GM12878 (cell line): ENCODE data around the gene CORO2B. TPM values are rescaled to one million over a fixed set of nuclear protein-coding genes. Genes with fewer than 3 reads are reported as not detected.

Source experiments
- ATAC-seq: fragments of 200-7000 bp; cut with Tn5 transposase; 3 replicates; pipeline ENCODE4 v1.9.1; 2020; ENCODE audit warnings: mild to moderate bottlenecking, moderate library complexity
- BruUV-seq: library from RNA; stranded (reverse); fragments of 400-500 nt; replicated peaks from 2 replicates; lab custom pipeline; 2021; lab: Mats Ljungman, UMichigan
- CTCF ChIA-PET: fragments of 300-600 bp; sonication (Branson Sonifier 250); formaldehyde crosslinking; extraction: SDS; loops from one replicate; lab custom pipeline; 2021; ENCODE audit warnings: inconsistent platforms; lab: Yijun Ruan, JAX
- POLR2A ChIA-PET: fragments of 350-600 bp; formaldehyde crosslinking; extraction: SDS; loops from one replicate; lab custom pipeline; 2021; ENCODE audit warnings: inconsistent platforms; lab: Charles Lee
- RAD21 ChIA-PET: fragments of 300-600 bp; sonication (Branson Sonifier 250); formaldehyde crosslinking; loops from one replicate; lab custom pipeline; 2023; ENCODE audit warnings: antibody characterized with exemption; ENCODE audit not compliant: unreplicated experiment; lab: Charles Lee
- SMC1A ChIA-PET: fragments of 300-600 bp; sonication (Branson Sonifier 250); formaldehyde crosslinking; loops from one replicate; lab custom pipeline; 2023; ENCODE audit not compliant: unreplicated experiment, uncharacterized antibody; lab: Charles Lee
- DNase-seq: peaks from one replicate; pipeline ENCODE4 v3.0.0-alpha.2; 2011; ENCODE audit warnings: low read depth, low spot score
- FAIRE-seq: peaks from 3 replicates; lab custom pipeline; 2011; peaks lifted over from hg19 to GRCh38; lab: Jason Lieb, UNC
- H2AFZ ChIP-seq: 2 replicates; pipeline ENCODE4 v1.6.0; 2011; ENCODE audit warnings: low read depth, low read length, control low read depth; ENCODE audit not compliant: control insufficient read depth
- H3K27ac ChIP-seq: 2 replicates; pipeline ENCODE4 v1.5.1; 2011; ENCODE audit warnings: control low read depth; ENCODE audit not compliant: control insufficient read depth, insufficient read depth
- H3K27me3 ChIP-seq, 2 experiments: replicated peaks in 1 of 2; 2 replicates each; pipeline versions ENCODE4 v1.6.0 to v1.6.1; 2011; ENCODE audit warnings: low read length in 1 of 2; ENCODE audit not compliant: control insufficient read depth in 2 of 2, insufficient read depth in 2 of 2
- H3K36me3 ChIP-seq, 2 experiments: 2 replicates each; pipeline ENCODE4 v1.5.1; 2011; ENCODE audit warnings: low read length in 1 of 2; ENCODE audit not compliant: control insufficient read depth in 2 of 2, insufficient read depth in 2 of 2
- H3K4me1 ChIP-seq: 2 replicates; pipeline ENCODE4 v1.6.1; 2011; ENCODE audit warnings: mild to moderate bottlenecking, low read length, moderate library complexity, mixed read lengths; ENCODE audit not compliant: control insufficient read depth, insufficient read depth
- H3K4me2 ChIP-seq: 2 replicates; pipeline ENCODE4 v1.6.0; 2011; ENCODE audit warnings: control low read depth; ENCODE audit not compliant: control insufficient read depth, insufficient read depth
- H3K4me3 ChIP-seq: fragments of 200-600 bp; sonication (generic); 2 replicates; pipeline ENCODE4 v1.5.1; 2016
- H3K79me2 ChIP-seq: 2 replicates; pipeline ENCODE4 v1.6.0; 2011; ENCODE audit warnings: low read length; ENCODE audit not compliant: control insufficient read depth, insufficient read depth
- H3K9ac ChIP-seq: 2 replicates; pipeline ENCODE4 v1.8.0; 2011; ENCODE audit warnings: low read length, control low read depth, mixed read lengths; ENCODE audit not compliant: control insufficient read depth, insufficient read depth
- H3K9me3 ChIP-seq: replicated peaks from 3 replicates; pipeline ENCODE4 v1.5.1; 2011; ENCODE audit warnings: mild to moderate bottlenecking, low read length; ENCODE audit not compliant: control insufficient read depth, insufficient read depth
- H4K20me1 ChIP-seq: 2 replicates; pipeline ENCODE4 v1.6.0; 2011; ENCODE audit not compliant: control insufficient read depth, insufficient read depth
- BCL11A ChIP-seq: IDR thresholded peaks from 2 replicates; pipeline ENCODE4 v1.6.1; 2011; ENCODE audit warnings: low read depth, low read length
- CBX5 ChIP-seq: sonication (generic); IDR thresholded peaks from 2 replicates; pipeline ENCODE4 v1.6.1; 2016; ENCODE audit warnings: low read depth, moderate library complexity, mild to moderate bottlenecking, inconsistent platforms
- CHD2 ChIP-seq: IDR thresholded peaks from 2 replicates; pipeline ENCODE4 v1.6.1; 2011; ENCODE audit warnings: low read depth, low read length, improper control_type of control experiment, borderline replicate concordance
- DPF2 ChIP-seq: fragments of 450-650 bp; IDR thresholded peaks from 2 replicates; pipeline ENCODE4 v1.6.1; 2017; ENCODE audit warnings: mild to moderate bottlenecking
- E2F4 ChIP-seq: IDR thresholded peaks from 2 replicates; pipeline ENCODE4 v1.6.1; 2012; ENCODE audit warnings: low read depth, low read length, improper control_type of control experiment
- E4F1 ChIP-seq: fragments of 450-650 bp; IDR thresholded peaks from 2 replicates; pipeline ENCODE4 v1.6.1; 2018; ENCODE audit warnings: borderline replicate concordance, mild to moderate bottlenecking; ENCODE audit not compliant: partially characterized antibody
- ELK1 ChIP-seq: IDR thresholded peaks from 2 replicates; pipeline ENCODE4 v1.6.1; 2012; ENCODE audit warnings: low read depth, low read length, improper control_type of control experiment
- FOXM1 ChIP-seq: IDR thresholded peaks from 2 replicates; pipeline ENCODE4 v1.6.1; 2012; ENCODE audit warnings: low read depth, mild to moderate bottlenecking, inconsistent platforms, low read length, moderate library complexity
- IKZF1 ChIP-seq: fragments of 450-650 bp; conservative IDR thresholded peaks from 2 replicates; pipeline ENCODE4 v1.6.1; 2017; ENCODE audit warnings: antibody characterized with exemption, mild to moderate bottlenecking
- IRF4 ChIP-seq: IDR thresholded peaks from 2 replicates; pipeline ENCODE4 v1.6.1; 2011; ENCODE audit warnings: low read depth, low read length
- KAT2A ChIP-seq: conservative IDR thresholded peaks from 2 replicates; pipeline ENCODE4 v1.6.1; 2011; ENCODE audit warnings: low read depth, low read length; ENCODE audit not compliant: control insufficient read depth
- KDM1A ChIP-seq: fragments of 200-600 bp; sonication (generic); IDR thresholded peaks from 2 replicates; pipeline ENCODE4 v1.6.1; 2016; ENCODE audit warnings: borderline replicate concordance
- MEF2A ChIP-seq: IDR thresholded peaks from 2 replicates; pipeline ENCODE4 v1.6.1; 2011; ENCODE audit warnings: low read depth, mild to moderate bottlenecking, low read length, moderate library complexity; ENCODE audit not compliant: insufficient read depth
- MXI1 ChIP-seq: fragments of 150-350 bp; IDR thresholded peaks from 2 replicates; pipeline ENCODE4 v1.6.1; 2011; ENCODE audit warnings: low read depth, mild to moderate bottlenecking, inconsistent platforms, low read length, improper control_type of control experiment
- MYC ChIP-seq: IDR thresholded peaks from 2 replicates; pipeline ENCODE4 v1.6.1; 2011; ENCODE audit warnings: mild to moderate bottlenecking, low read length, moderate library complexity, inconsistent platforms; ENCODE audit not compliant: insufficient read depth, insufficient replicate concordance, insufficient read length, severe bottlenecking
- RAD21 ChIP-seq: IDR thresholded peaks from 2 replicates; pipeline ENCODE4 v1.6.1; 2011; ENCODE audit warnings: mild to moderate bottlenecking, low read depth, low read length, moderate library complexity; ENCODE audit not compliant: insufficient read depth
- SMAD5 ChIP-seq: IDR thresholded peaks from 2 replicates; pipeline ENCODE4 v1.6.1; 2016; ENCODE audit warnings: antibody characterized with exemption, low read depth
- TBL1XR1 ChIP-seq: IDR thresholded peaks from 2 replicates; pipeline ENCODE4 v1.6.1; 2012; ENCODE audit warnings: low read depth, low read length, improper control_type of control experiment
- ZNF217 ChIP-seq: fragments of 450-650 bp; IDR thresholded peaks from 2 replicates; pipeline ENCODE4 v1.6.1; 2017; ENCODE audit warnings: antibody characterized with exemption, mild to moderate bottlenecking
- in situ Hi-C: fragments of 300-500 bp; cut with MboI; formaldehyde crosslinking; loops from 9 replicates; pipeline ENCODE4 v1.14.3; 2018; ENCODE audit warnings: mixed read lengths
- intact Hi-C: fragments of 100-400 bp; cut with micrococcal nuclease; formaldehyde crosslinking; loops from one replicate; pipeline ENCODE4 v1.14.2; 2022; ENCODE audit not compliant: unreplicated experiment
- polyA plus RNA-seq, 11 experiments: library from polyadenylated mRNA; depleted of rRNA in 4 of 11; unstranded in 6 of 11; stranded (reverse) in 5 of 11; fragments of >200 nt; fragmentation: Nextera tagmentation in 4 of 11; fragmentation: Illumina TruSeq in 1 of 11; extraction: Ambion mirVana in 4 of 11; extraction: Trizol in 1 of 11; gene quantifications; 1 replicate in 1 of 11; 2 replicates in 10 of 11; pipeline versions ENCODE4 v1.2.1 to v1.2.3, GENCODE V29; 2011 to 2016; ENCODE audit warnings: inconsistent platforms in 2 of 11, missing spikeins in 2 of 11, low read depth in 1 of 11
- total RNA-seq, 4 experiments: library from RNA; depleted of rRNA in 3 of 4; stranded (reverse); fragments of >200 nt in 3 of 4; fragmentation: Illumina TruSeq in 1 of 4; extraction: Trizol in 1 of 4; gene quantifications; 2 replicates each; pipeline versions ENCODE4 v1.2.1 to v1.2.3, GENCODE V29; 2013 to 2021

Gene CORO2B
- total and polyA plus RNA-seq, 10 of the 15 experiments (the other 5 are each of a cell fraction or from before 2014, with no cell fraction given): 0.05 to 0.73 (median 0.13) TPM; not detected in 4

GRCh38 chr15:68734352-68734751 is 155.6 kb downstream of the CORO2B start (continued):
- no peak for TF ChIP-seq MYC
- no peak for TF ChIP-seq KAT2A
- TF ChIP-seq E4F1: no peak
- TF ChIP-seq MEF2A: no peak
- no peak for TF ChIP-seq RAD21
- no peak for TF ChIP-seq SMAD5

GRCh38 chr15:68734881-68735280 is 156.1 kb downstream of the CORO2B start:
- Histone ChIP-seq H3K4me2 (no peak overlapping the region), H3K9me3 (no peaks in the 10 kb centered on the region), H3K9ac (no peak overlapping the region), H3K4me3 (no peak overlapping the region), H3K4me1 (no peaks in the 10 kb centered on the region), H3K79me2 (no peaks in the 10 kb centered on the region), H2AFZ (no peak overlapping the region), H4K20me1 (no peaks in the 10 kb centered on the region), H3K27me3 (peaks cover 0 to 3% of the 10 kb centered on the region in 2 experiments; a peak in 1 of 4 replicates), H3K27ac (no peak overlapping the region), H3K36me3 (no peaks in the 10 kb centered on the region)
- ChIA-PET RAD21 (interaction anchor here (0.7 to 1.3 kb wide), 3 partner anchors 94 to 140 kb away, joined by 3 to 4 read pairs (median 3); no protein-coding TSS in a partner anchor), POLR2A (no interaction called here), CTCF (interaction anchor here (1.2 to 3.1 kb wide), 4 partner anchors 60 to 142 kb away, joined by 3 to 12 read pairs (median 6); no protein-coding TSS in a partner anchor), SMC1A (interaction anchor here (0.7 to 2.6 kb wide), 4 partner anchors 10 to 190 kb away, joined by 3 to 14 read pairs (median 3); no protein-coding TSS in a partner anchor)
- intact Hi-C loops: no loop called here
- BruUV-seq: no TSS peak
- DNase-seq: no peak
- no peak for FAIRE-seq
- in situ Hi-C loops: loop anchor here (5.0 kb wide), 1 partner anchor 142 kb away; no protein-coding TSS in a partner anchor
- ATAC-seq: no peak
- TF ChIP-seq MXI1 (no peak), FOXM1 (no peak), CBX5 (no peak), TBL1XR1 (no peak), ELK1 (no peak), BCL11A (no peak), IRF4 (no peak), CHD2 (no peak), IKZF1 (no peak), E2F4 (no peak), ZNF217 (no peak), DPF2 (no peak), KDM1A (no peak)
